Suprapubic skin (tissue), 4 donors: ENCODE data around the gene C14orf39. TPM values are rescaled to one million over a fixed set of nuclear protein-coding genes. Genes with fewer than 3 reads are reported as not detected.

Experiments used
- DNase-seq, 2 donors: peaks; one replicate each; pipeline ENCODE4 v3.0.0-alpha.2; 2019; ENCODE audit warnings: low spot score in 2 of 2
- H3K27ac ChIP-seq: fragments of 200-600 bp; sonication (generic); one replicate; pipeline ENCODE4 v1.5.1; 2019
- H3K27me3 ChIP-seq: fragments of 200-600 bp; sonication (generic); one replicate; pipeline ENCODE4 v1.5.1; 2019
- H3K36me3 ChIP-seq: fragments of 200-600 bp; sonication (generic); one replicate; pipeline ENCODE4 v1.5.1; 2019
- H3K4me1 ChIP-seq: fragments of 200-600 bp; sonication (generic); one replicate; pipeline ENCODE4 v1.5.1; 2019
- H3K4me3 ChIP-seq: fragments of 200-600 bp; sonication (generic); one replicate; pipeline ENCODE4 v1.5.1; 2019; ENCODE audit warnings: mild to moderate bottlenecking
- H3K9me3 ChIP-seq: fragments of 200-600 bp; sonication (generic); one replicate; pipeline ENCODE4 v1.5.1; 2019
- CTCF ChIP-seq, 2 donors: fragments of 200-600 bp in 1 of 2; fragments of 450-650 bp in 1 of 2; sonication (generic) in 1 of 2; IDR thresholded peaks; one replicate each; pipeline ENCODE4 v1.5.1; 2016 to 2019; ENCODE audit warnings: antibody characterized with exemption in 2 of 2, mild to moderate bottlenecking in 1 of 2, moderate library complexity in 1 of 2
- EP300 ChIP-seq: sonication (generic); formaldehyde crosslinking; IDR thresholded peaks from one replicate; pipeline ENCODE4 v1.6.1; 2017; ENCODE audit warnings: antibody characterized with exemption
- POLR2A ChIP-seq, 2 donors: fragments of 450-650 bp; IDR thresholded peaks; one replicate each; pipeline ENCODE4 v1.6.1; 2017; ENCODE audit warnings: antibody characterized with exemption in 2 of 2, mild to moderate bottlenecking in 2 of 2, moderate library complexity in 2 of 2
- POLR2AphosphoS5 ChIP-seq, 3 donors: sonication (generic); formaldehyde crosslinking; IDR thresholded peaks; one replicate each; pipeline ENCODE4 v1.6.1; 2017; ENCODE audit warnings: antibody characterized with exemption in 3 of 3
- WGBS: methylation state at CpG from one replicate; pipeline ENCODE4 v1.1.5; 2018; 5-methylcytosine and 5-hydroxymethylcytosine counted together
- total RNA-seq, 4 donors: library from RNA; depleted of rRNA; stranded (reverse); fragments of >200 nt; gene quantifications; one replicate each; pipeline ENCODE4 v1.1.0, GENCODE V29; 2016

The C14orf39 gene
- total RNA-seq, 4 donors from 2014 or later, result not detected

GRCh38 chr14:60512973-60513571, 27.2 kb upstream of the C14orf39 start:
- TF ChIP-seq CTCF (IDR thresholded peaks at IDR 0.05), result no peak
- TF ChIP-seq POLR2AphosphoS5 (IDR thresholded peaks at IDR 0.05), result no peak
- TF ChIP-seq POLR2A (IDR thresholded peaks at IDR 0.05), result no peak
- TF ChIP-seq EP300, result no peak
- Histone ChIP-seq H3K4me1 (peaks cover 48% of the 10 kb centered on the region), H3K9me3 (no peaks in the 10 kb centered on the region), H3K27ac (no peak overlapping the region), H3K36me3 (no peaks in the 10 kb centered on the region), H3K4me3 (no peak overlapping the region), H3K27me3 (peaks cover 97% of the 10 kb centered on the region)
- DNase-seq, result no peak
- 11% methylated on average over 7 of the region's 7 CpGs for WGBS

- peaks cover 51% of the 10 kb centered on the region for H3K4me1 ChIP-seq
- TF ChIP-seq POLR2A (IDR thresholded peaks at IDR 0.05) (no peak), EP300 (no peak), CTCF (IDR thresholded peaks at IDR 0.05) (no peak), POLR2AphosphoS5 (IDR thresholded peaks at IDR 0.05) (no peak)
- peaks cover 100% of the 10 kb centered on the region for H3K27me3 ChIP-seq
- H3K9me3 ChIP-seq, result no peaks in the 10 kb centered on the region
- DNase-seq, result no peak
- whole genome bisulfite sequencing, result 15% methylated on average over 2 of the region's 2 CpGs
- no peak overlapping the region for H3K27ac ChIP-seq
- no peak overlapping the region for H3K4me3 ChIP-seq
- H3K36me3 ChIP-seq, result no peaks in the 10 kb centered on the region
These were observed 26.3 kb upstream of the C14orf39 start for GRCh38 chr14:60512126-60512525.

- H3K27me3 ChIP-seq, result peaks cover 100% of the 10 kb centered on the region
- 9% methylated on average over 26 of the region's 49 CpGs for WGBS
- H3K27ac ChIP-seq, result no peak overlapping the region
- DNase-seq, result no peak
- no peaks in the 10 kb centered on the region for H3K36me3 ChIP-seq
- TF ChIP-seq POLR2AphosphoS5 (IDR thresholded peaks at IDR 0.05), result no peak
- no peak for TF ChIP-seq POLR2A (IDR thresholded peaks at IDR 0.05)
- no peak for TF ChIP-seq CTCF (IDR thresholded peaks at IDR 0.05)
- TF ChIP-seq EP300, result no peak
- H3K4me1 ChIP-seq, result peaks cover 53% of the 10 kb centered on the region
- H3K9me3 ChIP-seq, result no peaks in the 10 kb centered on the region
- peak overlapping the region; percentile 22 for H3K4me3 ChIP-seq
These were observed 25.2 kb upstream of the C14orf39 start for GRCh38 chr14:60510951-60511599.

- Histone ChIP-seq H3K4me1 (peaks cover 47% of the 10 kb centered on the region), H3K27ac (no peak overlapping the region), H3K9me3 (no peaks in the 10 kb centered on the region), H3K27me3 (peaks cover 100% of the 10 kb centered on the region), H3K36me3 (no peaks in the 10 kb centered on the region), H3K4me3 (peak overlapping the region; percentile 22)
- TF ChIP-seq EP300 (no peak), CTCF (IDR thresholded peaks at IDR 0.05) (no peak), POLR2AphosphoS5 (IDR thresholded peaks at IDR 0.05) (no peak), POLR2A (IDR thresholded peaks at IDR 0.05) (no peak)
- WGBS, result 6% methylated on average over 32 of the region's 35 CpGs
- DNase-seq, result no peak
These were observed 24.5 kb upstream of the C14orf39 start for GRCh38 chr14:60510254-60510950.
